SK-N-SH (cell line): Measurements from ENCODE around the gene DSCAML1. TPM values are rescaled to one million over a fixed set of nuclear protein-coding genes. Genes with fewer than 3 reads are reported as not detected.

Experiments
- CTCF ChIA-PET: fragments of 300-600, 350-600 bp; formaldehyde crosslinking; extraction: SDS; loops from one replicate; lab custom pipeline; 2021; lab: Yijun Ruan, JAX
- POLR2A ChIA-PET: fragments of 350-600 bp; sonication (Branson Sonifier 250); formaldehyde crosslinking; extraction: SDS; loops from one replicate; lab custom pipeline; 2020; ENCODE audit warnings: antibody characterized with exemption, inconsistent platforms; lab: Yijun Ruan, JAX
- DNase-seq: peaks from one replicate; pipeline ENCODE4 v3.0.0; 2012
- H2AFZ ChIP-seq: fragments of 200-600 bp; sonication (generic); 2 replicates; pipeline ENCODE4 v1.8.1; 2016; ENCODE audit warnings: antibody characterized with exemption, mild to moderate bottlenecking, low read depth
- H3F3A ChIP-seq: fragments of 200-600 bp; sonication (generic); replicated peaks from 2 replicates; pipeline ENCODE3; 2016; ENCODE audit warnings: antibody characterized with exemption, mild to moderate bottlenecking; ENCODE audit not compliant: insufficient read depth
- H3K27ac ChIP-seq, 2 experiments: fragments of 200-500 bp in 1 of 2; fragments of 200-600 bp in 1 of 2; sonication (Bioruptor generic) in 1 of 2; sonication (generic), shearing (Covaris generic) in 1 of 2; 2 replicates each; pipeline versions ENCODE4 v1.5.1 to v1.6.1; 2014 to 2016; ENCODE audit warnings: low read depth in 2 of 2, inconsistent platforms in 1 of 2, low read length in 1 of 2, mild to moderate bottlenecking in 1 of 2, mixed read lengths in 1 of 2
- H3K27me3 ChIP-seq: fragments of 200-600 bp; sonication (generic), shearing (Covaris generic); 2 replicates; pipeline ENCODE4 v1.6.1; 2016; ENCODE audit warnings: mixed run types; ENCODE audit not compliant: insufficient read depth
- H3K36me3 ChIP-seq, 2 experiments: fragments of 200-500 bp in 1 of 2; fragments of 200-600 bp in 1 of 2; sonication (Bioruptor generic) in 1 of 2; sonication (generic) in 1 of 2; replicated peaks in 1 of 2; 2 replicates each; pipeline versions ENCODE3 to v1.5.1; 2014 to 2016; ENCODE audit warnings: low read length in 1 of 2, mild to moderate bottlenecking in 1 of 2; ENCODE audit not compliant: insufficient read depth in 2 of 2, control insufficient read depth in 1 of 2
- H3K4me1 ChIP-seq, 2 experiments: fragments of 200-500 bp in 1 of 2; fragments of 200-600 bp in 1 of 2; sonication (Bioruptor generic) in 1 of 2; sonication (generic), shearing (Covaris generic) in 1 of 2; 2 replicates each; pipeline versions ENCODE4 v1.5.1 to v1.6.1; 2014 to 2016; ENCODE audit warnings: low read depth in 1 of 2, low read length in 1 of 2, mixed run types in 1 of 2; ENCODE audit not compliant: insufficient read depth in 2 of 2, control insufficient read depth in 1 of 2
- H3K4me2 ChIP-seq: fragments of 200-600 bp; sonication (generic), shearing (Covaris generic); 2 replicates; pipeline ENCODE4 v1.6.1; 2017; ENCODE audit warnings: mixed run types
- H3K4me3 ChIP-seq, 2 experiments: fragments of 200-500 bp in 1 of 2; fragments of 200-600 bp in 1 of 2; sonication (Bioruptor generic) in 1 of 2; sonication (generic), shearing (Covaris generic) in 1 of 2; 2 replicates each; pipeline versions ENCODE4 v1.5.1 to v1.8.1; 2014 to 2016; ENCODE audit warnings: low read depth in 2 of 2, inconsistent platforms in 1 of 2, low read length in 1 of 2, mild to moderate bottlenecking in 1 of 2, mixed read lengths in 1 of 2, moderate library complexity in 1 of 2
- H3K79me2 ChIP-seq: fragments of 200-600 bp; sonication (generic); 2 replicates; pipeline ENCODE4 v1.8.1; 2017; ENCODE audit warnings: mild to moderate bottlenecking; ENCODE audit not compliant: insufficient read depth
- H3K9ac ChIP-seq: fragments of 200-600 bp; sonication (generic); 2 replicates; pipeline ENCODE4 v1.6.1; 2017; ENCODE audit warnings: mixed run types
- H3K9me2 ChIP-seq: fragments of 200-600 bp; sonication (generic); 2 replicates; pipeline ENCODE4 v1.6.1; 2017; ENCODE audit warnings: mixed run types
- H3K9me3 ChIP-seq: fragments of 200-600 bp; sonication (generic); 2 replicates; pipeline ENCODE4 v1.6.1; 2017; ENCODE audit warnings: mixed run types, mild to moderate bottlenecking, moderate library complexity
- H4K20me1 ChIP-seq: fragments of 200-600 bp; sonication (generic); 2 replicates; pipeline ENCODE4 v1.6.1; 2017; ENCODE audit warnings: mild to moderate bottlenecking, mixed run types; ENCODE audit not compliant: insufficient read depth
- EP300 ChIP-seq, 2 experiments: IDR thresholded peaks; 2 replicates each; pipeline versions ENCODE4 v1.4.0 to v1.6.1; 2012; ENCODE audit warnings: borderline replicate concordance in 1 of 2, low read depth in 1 of 2, low read length in 1 of 2
- FOXM1 ChIP-seq: IDR thresholded peaks from 2 replicates; pipeline ENCODE4 v1.4.0; 2012; ENCODE audit warnings: low read depth, mild to moderate bottlenecking
- GABPA ChIP-seq: IDR thresholded peaks from 2 replicates; pipeline ENCODE4 v1.4.0; 2012; ENCODE audit warnings: low read depth, mild to moderate bottlenecking
- JUND ChIP-seq: IDR thresholded peaks from 2 replicates; pipeline ENCODE4 v1.4.0; 2012
- MEF2A ChIP-seq: IDR thresholded peaks from 2 replicates; pipeline ENCODE4 v1.4.0; 2012; ENCODE audit warnings: low read depth, borderline replicate concordance
- MXI1 ChIP-seq: IDR thresholded peaks from 2 replicates; pipeline ENCODE4 v1.6.1; 2012; ENCODE audit warnings: mild to moderate bottlenecking, low read depth, low read length, improper control_type of control experiment
- NRF1 ChIP-seq: IDR thresholded peaks from 2 replicates; pipeline ENCODE4 v1.6.1; 2012; ENCODE audit warnings: low read depth, mild to moderate bottlenecking, low read length
- RAD21 ChIP-seq: IDR thresholded peaks from 2 replicates; pipeline ENCODE4 v1.6.1; 2012; ENCODE audit warnings: mild to moderate bottlenecking, low read length
- RCOR1 ChIP-seq: fragments of 150-350 bp; IDR thresholded peaks from 2 replicates; pipeline ENCODE4 v1.6.1; 2017; ENCODE audit warnings: antibody characterized with exemption, low read length
- REST ChIP-seq: IDR thresholded peaks from 2 replicates; pipeline ENCODE4 v1.6.1; 2012; ENCODE audit warnings: mild to moderate bottlenecking, low read depth, low read length, moderate library complexity
- RFX5 ChIP-seq: IDR thresholded peaks from 2 replicates; pipeline ENCODE4 v1.6.1; 2012; ENCODE audit warnings: mild to moderate bottlenecking, improper control_type of control experiment, low read length
- RXRA ChIP-seq: IDR thresholded peaks from 2 replicates; pipeline ENCODE4 v1.4.0; 2012; ENCODE audit warnings: low read depth, mild to moderate bottlenecking, borderline replicate concordance
- USF1 ChIP-seq: IDR thresholded peaks from 2 replicates; pipeline ENCODE4 v1.4.0; 2012; ENCODE audit warnings: low read depth, borderline replicate concordance
- WGBS: methylation state at CpG from one replicate; pipeline ENCODE4 v1.1.6; 2017; ENCODE audit warnings: low lambda C conversion rate; 5-methylcytosine and 5-hydroxymethylcytosine counted together
- polyA plus RNA-seq, 3 experiments: library from polyadenylated mRNA; depleted of rRNA; stranded (reverse); fragments of >200 nt; gene quantifications; 2 replicates each; pipeline ENCODE4 v1.2.3, GENCODE V29; 2012
- TF ChIP-seq, protein P1 (sequence below): IDR thresholded peaks from 2 replicates; pipeline ENCODE4 v1.4.0; 2012; ENCODE audit warnings: low read depth, borderline replicate concordance
- TF ChIP-seq, protein P2 (sequence below): IDR thresholded peaks from 2 replicates; pipeline ENCODE4; 2012

DSCAML1 gene
- polyA plus RNA-seq, 1 of the 3 experiments (the other 2 are of a cell fraction): not detected

GRCh38 chr11:117548876-117549275 lies 248.1 kb downstream of the DSCAML1 start (continued):
- TF ChIP-seq, protein P1, sequence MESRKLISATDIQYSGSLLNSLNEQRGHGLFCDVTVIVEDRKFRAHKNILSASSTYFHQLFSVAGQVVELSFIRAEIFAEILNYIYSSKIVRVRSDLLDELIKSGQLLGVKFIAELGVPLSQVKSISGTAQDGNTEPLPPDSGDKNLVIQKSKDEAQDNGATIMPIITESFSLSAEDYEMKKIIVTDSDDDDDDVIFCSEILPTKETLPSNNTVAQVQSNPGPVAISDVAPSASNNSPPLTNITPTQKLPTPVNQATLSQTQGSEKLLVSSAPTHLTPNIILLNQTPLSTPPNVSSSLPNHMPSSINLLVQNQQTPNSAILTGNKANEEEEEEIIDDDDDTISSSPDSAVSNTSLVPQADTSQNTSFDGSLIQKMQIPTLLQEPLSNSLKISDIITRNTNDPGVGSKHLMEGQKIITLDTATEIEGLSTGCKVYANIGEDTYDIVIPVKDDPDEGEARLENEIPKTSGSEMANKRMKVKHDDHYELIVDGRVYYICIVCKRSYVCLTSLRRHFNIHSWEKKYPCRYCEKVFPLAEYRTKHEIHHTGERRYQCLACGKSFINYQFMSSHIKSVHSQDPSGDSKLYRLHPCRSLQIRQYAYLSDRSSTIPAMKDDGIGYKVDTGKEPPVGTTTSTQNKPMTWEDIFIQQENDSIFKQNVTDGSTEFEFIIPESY: no peak
- no peak for TF ChIP-seq RXRA
- TF ChIP-seq, all 33 proteins: peak for 0

DNA sequence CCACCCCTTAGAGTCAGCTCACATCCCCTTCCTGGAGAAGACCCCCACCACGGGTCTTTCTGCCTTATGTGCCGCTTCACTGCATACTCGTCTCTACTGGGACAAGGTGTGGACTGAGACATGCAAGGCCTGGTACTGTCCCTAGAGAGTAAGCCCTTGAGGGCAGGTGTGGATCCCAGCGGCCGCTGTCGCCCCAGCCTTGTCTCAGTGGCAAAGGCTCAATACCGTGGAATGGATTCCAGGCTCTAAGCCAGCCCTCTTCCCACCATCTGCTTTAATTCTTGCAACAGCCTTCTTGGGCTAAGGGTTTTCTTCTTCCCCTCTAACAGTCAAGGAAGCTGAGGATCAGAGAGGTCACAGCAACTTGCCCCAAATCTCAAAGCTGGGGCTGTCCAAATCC lies 249.1 kb downstream of the DSCAML1 start:
- CTCF ChIA-PET: interaction anchor here (0.7 to 1.5 kb wide), 5 partner anchors 32 to 270 kb away, joined by 3 to 7 read pairs (median 4); no protein-coding TSS in a partner anchor
- 49% methylated on average over 7 of the region's 7 CpGs for WGBS

More for the DNA sequence above, 249.1 kb downstream of the DSCAML1 start:
- no peaks in the 10 kb centered on the region for H3K9me3 ChIP-seq
- no peaks in the 10 kb centered on the region; a peak in 1 of 4 replicates for H3K4me1 ChIP-seq
- H3K79me2 ChIP-seq: no peaks in the 10 kb centered on the region
- no peaks in the 10 kb centered on the region for H3K9me2 ChIP-seq
- no peak overlapping the region for H3K9ac ChIP-seq
- no peak for DNase-seq
- H2AFZ ChIP-seq: no peak overlapping the region
- 0 out of 2 replicates have a peak, but pooled peaks cover 5% of the 10 kb centered on the region for H3K27me3 ChIP-seq
- no peaks in the 10 kb centered on the region for H3F3A ChIP-seq
- TF ChIP-seq, protein P2, sequence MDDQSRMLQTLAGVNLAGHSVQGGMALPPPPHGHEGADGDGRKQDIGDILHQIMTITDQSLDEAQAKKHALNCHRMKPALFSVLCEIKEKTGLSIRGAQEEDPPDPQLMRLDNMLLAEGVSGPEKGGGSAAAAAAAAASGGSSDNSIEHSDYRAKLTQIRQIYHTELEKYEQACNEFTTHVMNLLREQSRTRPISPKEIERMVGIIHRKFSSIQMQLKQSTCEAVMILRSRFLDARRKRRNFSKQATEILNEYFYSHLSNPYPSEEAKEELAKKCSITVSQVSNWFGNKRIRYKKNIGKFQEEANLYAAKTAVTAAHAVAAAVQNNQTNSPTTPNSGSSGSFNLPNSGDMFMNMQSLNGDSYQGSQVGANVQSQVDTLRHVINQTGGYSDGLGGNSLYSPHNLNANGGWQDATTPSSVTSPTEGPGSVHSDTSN: no peak
- no peak for TF ChIP-seq MEF2A
- no peak for TF ChIP-seq RAD21
- TF ChIP-seq EP300 (IDR thresholded peaks at IDR 0.05; ENCODE audit: borderline replicate concordance in 1 of 2, low read depth in 1 of 2, low read length in 1 of 2): no peak
- TF ChIP-seq MXI1: no peak
- TF ChIP-seq FOXM1: no peak
- TF ChIP-seq USF1: no peak
- no peak for TF ChIP-seq REST
- TF ChIP-seq RFX5: no peak
- TF ChIP-seq NRF1: no peak
- no peak for TF ChIP-seq RCOR1
- TF ChIP-seq JUND: no peak
- TF ChIP-seq GABPA: no peak
- no peaks in the 10 kb centered on the region for H3K36me3 ChIP-seq
- H3K4me2 ChIP-seq: no peak overlapping the region
- POLR2A ChIA-PET: no interaction called here
- no peak overlapping the region for H3K27ac ChIP-seq
- H3K4me3 ChIP-seq: no peak overlapping the region
- no peaks in the 10 kb centered on the region for H4K20me1 ChIP-seq
